ENCODE data around the gene NOL7. TPM values are rescaled to one million over a fixed set of nuclear protein-coding genes. Genes with fewer than 3 reads are reported as not detected.

The NOL7 gene
- total and polyA plus RNA-seq, 2 of the 4 experiments (the other 2 are of a cell fraction): 21.3 to 34.5 TPM

DNA sequence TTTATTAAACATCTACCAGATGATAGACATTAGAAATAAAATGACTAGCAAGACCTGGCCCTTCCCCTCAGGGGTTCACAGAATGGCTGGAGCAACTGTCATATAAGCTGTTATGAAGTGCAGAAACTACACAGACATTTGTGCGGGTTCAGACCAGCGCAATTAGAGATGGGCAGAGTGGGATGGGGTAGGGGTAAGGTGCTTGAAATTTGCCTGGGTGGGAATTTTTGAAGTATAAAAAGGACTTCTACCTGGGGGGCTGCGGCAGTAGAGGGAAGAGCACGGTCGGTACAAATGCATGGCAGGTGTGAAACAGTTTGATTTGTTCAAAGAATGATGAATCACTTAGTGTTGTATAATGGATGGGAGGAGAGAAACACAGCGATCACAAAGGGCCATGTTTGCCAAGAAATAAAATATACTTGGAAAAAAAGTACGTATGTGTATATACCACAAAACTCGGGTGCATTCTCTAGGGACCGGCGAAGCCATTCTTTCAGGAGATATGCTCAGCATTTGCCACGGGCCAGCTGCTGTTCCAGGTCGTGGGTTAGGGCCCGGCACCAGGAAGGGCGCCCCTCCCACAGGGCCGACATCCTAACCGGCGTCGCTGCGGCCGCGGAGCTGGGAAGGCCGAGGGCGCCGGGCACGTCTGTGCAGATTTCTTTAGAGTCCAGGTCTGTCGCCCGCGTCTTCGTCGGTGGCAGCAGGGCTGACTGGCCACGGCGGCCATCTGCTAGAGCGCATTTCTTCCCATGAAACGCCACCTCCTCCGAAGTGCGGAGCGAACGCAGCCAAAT lies 809 bp upstream of the NOL7 start:
- Histone ChIP-seq H3K9ac (ENCODE audit: low read depth, low read length) (peak overlapping the region; percentile 72), H3K4me3 (ENCODE audit: insufficient read depth, low read depth, low read length) (peak overlapping the region; percentile 64), H3K79me1 (ENCODE audit: low read depth in 1 of 2, low read length in 2 of 2) (peaks cover 21 to 32% of the 10 kb centered on the region in 2 experiments), H2AK5ac (ENCODE audit: low read depth, low read length) (peak overlapping the region; percentile 67), H3K18ac (ENCODE audit: low read depth, low read length) (peak overlapping the region; percentile 15), H4K5ac (ENCODE audit: low read depth, low read length) (peak overlapping the region; percentile 40), H3K14ac (replicated peaks; ENCODE audit: low read depth, low read length) (peak overlapping the region; percentile 87), H3K9me3 (ENCODE audit: control insufficient read depth, insufficient read depth, low read length) (no peaks in the 10 kb centered on the region), H2BK15ac (ENCODE audit: low read depth, low read length) (no peak overlapping the region), H2BK20ac (ENCODE audit: low read depth, low read length) (no peak overlapping the region), H3K4ac (ENCODE audit: low read depth, low read length) (peak overlapping the region; percentile 87), H2BK5ac (ENCODE audit: low read depth, low read length, poor library complexity, severe bottlenecking) (peak overlapping the region; percentile 77), H4K20me1 (ENCODE audit: insufficient read depth, low read length) (peaks cover 9% of the 10 kb centered on the region; the same call in 1 of the 2 replicates), H3K27me3 (ENCODE audit: control insufficient read depth, insufficient read depth, low read length) (no peaks in the 10 kb centered on the region), H3K9me1 (ENCODE audit: insufficient read depth, low read length) (0 out of 2 replicates have a peak, but pooled peaks cover 5% of the 10 kb centered on the region), H2BK120ac (ENCODE audit: low read depth, low read length) (peak overlapping the region; percentile 67; the same call in 1 of the 2 replicates), H3K36me3 (ENCODE audit: control insufficient read depth, insufficient read depth, low read length) (peaks cover 12% of the 10 kb centered on the region), H2AK9ac (replicated peaks; ENCODE audit: low read depth, low read length, poor library complexity) (peak overlapping the region; percentile 99), H3K4me1 (ENCODE audit: control insufficient read depth, insufficient read depth, low read length) (peaks cover 5% of the 10 kb centered on the region; the same call in 1 of the 2 replicates), H2AFZ (replicated peaks; ENCODE audit: low read length, poor library complexity) (peak overlapping the region; percentile 98), H4K8ac (ENCODE audit: low read depth in 2 of 2, low read length in 2 of 2) (peak overlapping the region; percentile 72 to 77), H3K4me2 (ENCODE audit: low read depth, low read length) (peak overlapping the region; percentile 69), H3K56ac (ENCODE audit: extremely low read depth, insufficient read depth, low read length) (peak overlapping the region; percentile 81), H3K23ac (ENCODE audit: low read depth, low read length) (peak overlapping the region; percentile 88), H4K91ac (ENCODE audit: insufficient read depth, low read depth, low read length) (peak overlapping the region; percentile 94), H3K27ac (ENCODE audit: insufficient read depth, low read length) (peak overlapping the region; percentile 75)
- dilution Hi-C loops (cut with HindIII; ENCODE audit: low sequenced_read_pairs, unreplicated experiment) (no loop called here), intact Hi-C loops (cut with micrococcal nuclease) (loop anchor here (2.0 kb wide), 4 partner anchors 40 to 260 kb away; partner anchors contain the start of genes GFOD1 and SIRT5), in situ Hi-C loops (cut with MboI; ENCODE audit: low sequenced_read_pairs) (no loop called here)
- BruUV-seq (replicated peaks): TSS peak; percentile 69
- ChIA-PET POLR2A (ENCODE audit: unreplicated experiment) (interaction anchor here (1.0 kb wide), 2 partner anchors 174 to 286 kb away, joined by 3 read pairs; partner anchors contain the start of gene TBC1D7), CTCF (interaction anchor here (0.7 to 1.4 kb wide), 7 partner anchors 10 to 311 kb away, joined by 3 to 5 read pairs (median 4); partner anchors contain the start of gene RANBP9)
- DNase-seq: no peak
- ATAC-seq (ENCODE audit: low read depth): peak; percentile 42
- 9% methylated on average over 20 of the region's 38 CpGs; no CpG with 5 or more reads in 1 of the 2 experiments for WGBS, 2 experiments (ENCODE audit: extremely low coverage in 2 of 2, insufficient read length in 1 of 2)
- TF ChIP-seq RFX5 (IDR thresholded peaks at IDR 0.05; ENCODE audit: low read depth, low read length): no peak; the same call in 1 of the 2 replicates
- TF ChIP-seq RAD21 (IDR thresholded peaks at IDR 0.05; ENCODE audit: low read length): no peak
- no peak for TF ChIP-seq CHD1 (IDR thresholded peaks at IDR 0.05; ENCODE audit: low read depth, low read length)
- TF ChIP-seq RCOR1 (IDR thresholded peaks at IDR 0.05; ENCODE audit: insufficient replicate concordance, low read length): no peak
- TF ChIP-seq SMC3 (IDR thresholded peaks at IDR 0.05; ENCODE audit: low read depth, low read length): no peak
- TF ChIP-seq MAFK (IDR thresholded peaks at IDR 0.05; ENCODE audit: low read depth, low read length): no peak
- no peak for TF ChIP-seq FOS (IDR thresholded peaks at IDR 0.05; ENCODE audit: low read depth, low read length)
- no peak for TF ChIP-seq MAZ (IDR thresholded peaks at IDR 0.05; ENCODE audit: borderline replicate concordance, low read depth, low read length)
- no peak for TF ChIP-seq MXI1 (IDR thresholded peaks at IDR 0.05; ENCODE audit: borderline replicate concordance, low read depth, low read length)
- TF ChIP-seq BHLHE40 (IDR thresholded peaks at IDR 0.05; ENCODE audit: low read depth, low read length): no peak

Measured in IMR-90 (cell line).